Measurements from ENCODE around the gene CXCR4.

- TF ChIP-seq GATA2 (IDR thresholded peaks at IDR 0.05; ENCODE audit: low read depth, low read length) (no peak), GATA3 (IDR thresholded peaks at IDR 0.05; ENCODE audit: low read depth, low read length) (no peak)
Observed at GRCh38 chr2:136107051-136108033, 10.6 kb downstream of the CXCR4 start.
